HL-60 (cell line): ENCODE data around the gene ZBTB46.
A peak's percentile ranks its signal among the peaks of the same experiment; 100 is the strongest.
"Not testable (repeated sequence)": the region's sequence is repeated elsewhere in the genome, so short reads cannot be mapped to it uniquely, and the experiment has no call there.

Experiments used
- DNase-seq, 2 experiments: peaks; one replicate each; pipeline ENCODE4 v3.0.0-alpha.2; 2010 to 2020; ENCODE audit warnings: low read depth in 1 of 2, low spot score in 1 of 2
- H3K27ac ChIP-seq: fragments of 250-450 bp; sonication (Bioruptor Pico); replicated peaks from 2 replicates; pipeline ENCODE4 v1.5.1; 2020; ENCODE audit warnings: mild to moderate bottlenecking, moderate library complexity
- H3K27me3 ChIP-seq: fragments of 250-450 bp; sonication (Bioruptor Pico); 2 replicates; pipeline ENCODE4 v1.5.1; 2021; ENCODE audit warnings: mild to moderate bottlenecking, moderate library complexity; ENCODE audit not compliant: insufficient read depth, poor library complexity, severe bottlenecking
- H3K4me3 ChIP-seq: replicated peaks from 2 replicates; pipeline ENCODE4 v1.5.1; 2011; ENCODE audit warnings: mild to moderate bottlenecking, control low read depth, low read length; ENCODE audit not compliant: insufficient read depth
- GABPA ChIP-seq: IDR thresholded peaks from 2 replicates; pipeline ENCODE4 v1.6.1; 2012; ENCODE audit warnings: low read depth
- POLR2AphosphoS5 ChIP-seq: IDR thresholded peaks from 2 replicates; pipeline ENCODE4 v1.6.1; 2012; ENCODE audit warnings: low read depth
- SPI1 ChIP-seq: IDR thresholded peaks from 2 replicates; pipeline ENCODE4 v1.6.1; 2012; ENCODE audit warnings: low read depth, mild to moderate bottlenecking, borderline replicate concordance
- TF ChIP-seq, protein P1 (sequence below): IDR thresholded peaks from 2 replicates; pipeline ENCODE4 v1.6.1; 2012; ENCODE audit warnings: low read depth; ENCODE audit not compliant: insufficient replicate concordance
- TF ChIP-seq, protein P2 (sequence below): IDR thresholded peaks from one replicate; pipeline ENCODE4 v1.5.1; 2011; ENCODE audit warnings: low read length, control low read depth, inconsistent platforms; ENCODE audit not compliant: insufficient read depth

ZBTB46 gene

GRCh38 chr20:63733117-63733516, 97.9 kb downstream of the ZBTB46 start:
- Histone ChIP-seq H3K4me3 (no peak overlapping the region), H3K27me3 (no peaks in the 10 kb centered on the region), H3K27ac (no peak overlapping the region)
- DNase-seq = no peak
- TF ChIP-seq POLR2AphosphoS5 = no peak
- TF ChIP-seq, protein P1, sequence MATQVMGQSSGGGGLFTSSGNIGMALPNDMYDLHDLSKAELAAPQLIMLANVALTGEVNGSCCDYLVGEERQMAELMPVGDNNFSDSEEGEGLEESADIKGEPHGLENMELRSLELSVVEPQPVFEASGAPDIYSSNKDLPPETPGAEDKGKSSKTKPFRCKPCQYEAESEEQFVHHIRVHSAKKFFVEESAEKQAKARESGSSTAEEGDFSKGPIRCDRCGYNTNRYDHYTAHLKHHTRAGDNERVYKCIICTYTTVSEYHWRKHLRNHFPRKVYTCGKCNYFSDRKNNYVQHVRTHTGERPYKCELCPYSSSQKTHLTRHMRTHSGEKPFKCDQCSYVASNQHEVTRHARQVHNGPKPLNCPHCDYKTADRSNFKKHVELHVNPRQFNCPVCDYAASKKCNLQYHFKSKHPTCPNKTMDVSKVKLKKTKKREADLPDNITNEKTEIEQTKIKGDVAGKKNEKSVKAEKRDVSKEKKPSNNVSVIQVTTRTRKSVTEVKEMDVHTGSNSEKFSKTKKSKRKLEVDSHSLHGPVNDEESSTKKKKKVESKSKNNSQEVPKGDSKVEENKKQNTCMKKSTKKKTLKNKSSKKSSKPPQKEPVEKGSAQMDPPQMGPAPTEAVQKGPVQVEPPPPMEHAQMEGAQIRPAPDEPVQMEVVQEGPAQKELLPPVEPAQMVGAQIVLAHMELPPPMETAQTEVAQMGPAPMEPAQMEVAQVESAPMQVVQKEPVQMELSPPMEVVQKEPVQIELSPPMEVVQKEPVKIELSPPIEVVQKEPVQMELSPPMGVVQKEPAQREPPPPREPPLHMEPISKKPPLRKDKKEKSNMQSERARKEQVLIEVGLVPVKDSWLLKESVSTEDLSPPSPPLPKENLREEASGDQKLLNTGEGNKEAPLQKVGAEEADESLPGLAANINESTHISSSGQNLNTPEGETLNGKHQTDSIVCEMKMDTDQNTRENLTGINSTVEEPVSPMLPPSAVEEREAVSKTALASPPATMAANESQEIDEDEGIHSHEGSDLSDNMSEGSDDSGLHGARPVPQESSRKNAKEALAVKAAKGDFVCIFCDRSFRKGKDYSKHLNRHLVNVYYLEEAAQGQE = no peak

GRCh38 chr20:63732118-63733095, 98.7 kb downstream of the ZBTB46 start:
- no peak overlapping the region for H3K27ac ChIP-seq
- no peak overlapping the region for H3K4me3 ChIP-seq
- TF ChIP-seq, protein P1 = no peak
- TF ChIP-seq, protein P2, sequence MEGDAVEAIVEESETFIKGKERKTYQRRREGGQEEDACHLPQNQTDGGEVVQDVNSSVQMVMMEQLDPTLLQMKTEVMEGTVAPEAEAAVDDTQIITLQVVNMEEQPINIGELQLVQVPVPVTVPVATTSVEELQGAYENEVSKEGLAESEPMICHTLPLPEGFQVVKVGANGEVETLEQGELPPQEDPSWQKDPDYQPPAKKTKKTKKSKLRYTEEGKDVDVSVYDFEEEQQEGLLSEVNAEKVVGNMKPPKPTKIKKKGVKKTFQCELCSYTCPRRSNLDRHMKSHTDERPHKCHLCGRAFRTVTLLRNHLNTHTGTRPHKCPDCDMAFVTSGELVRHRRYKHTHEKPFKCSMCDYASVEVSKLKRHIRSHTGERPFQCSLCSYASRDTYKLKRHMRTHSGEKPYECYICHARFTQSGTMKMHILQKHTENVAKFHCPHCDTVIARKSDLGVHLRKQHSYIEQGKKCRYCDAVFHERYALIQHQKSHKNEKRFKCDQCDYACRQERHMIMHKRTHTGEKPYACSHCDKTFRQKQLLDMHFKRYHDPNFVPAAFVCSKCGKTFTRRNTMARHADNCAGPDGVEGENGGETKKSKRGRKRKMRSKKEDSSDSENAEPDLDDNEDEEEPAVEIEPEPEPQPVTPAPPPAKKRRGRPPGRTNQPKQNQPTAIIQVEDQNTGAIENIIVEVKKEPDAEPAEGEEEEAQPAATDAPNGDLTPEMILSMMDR = no peak
- TF ChIP-seq SPI1 (no peak), POLR2AphosphoS5 (no peak), GABPA (no peak)
- DNase-seq = no peak
- H3K27me3 ChIP-seq = no peaks in the 10 kb centered on the region

GRCh38 chr20:63731410-63731809, 99.7 kb downstream of the ZBTB46 start:
- Histone ChIP-seq H3K27me3 (no peaks in the 10 kb centered on the region), H3K4me3 (no peak overlapping the region), H3K27ac (peak overlapping the region; percentile 83)
- DNase-seq = no peak
- TF ChIP-seq GABPA = no peak
- TF ChIP-seq POLR2AphosphoS5 = no peak
- no peak for TF ChIP-seq SPI1

- peak overlapping the region; percentile 83 for H3K27ac ChIP-seq
- not testable (repeated sequence) for DNase-seq, H3K27me3 ChIP-seq, H3K4me3 ChIP-seq
Measured at GRCh38 chr20:63730189-63730733, 100.8 kb downstream of the ZBTB46 start.

DNA sequence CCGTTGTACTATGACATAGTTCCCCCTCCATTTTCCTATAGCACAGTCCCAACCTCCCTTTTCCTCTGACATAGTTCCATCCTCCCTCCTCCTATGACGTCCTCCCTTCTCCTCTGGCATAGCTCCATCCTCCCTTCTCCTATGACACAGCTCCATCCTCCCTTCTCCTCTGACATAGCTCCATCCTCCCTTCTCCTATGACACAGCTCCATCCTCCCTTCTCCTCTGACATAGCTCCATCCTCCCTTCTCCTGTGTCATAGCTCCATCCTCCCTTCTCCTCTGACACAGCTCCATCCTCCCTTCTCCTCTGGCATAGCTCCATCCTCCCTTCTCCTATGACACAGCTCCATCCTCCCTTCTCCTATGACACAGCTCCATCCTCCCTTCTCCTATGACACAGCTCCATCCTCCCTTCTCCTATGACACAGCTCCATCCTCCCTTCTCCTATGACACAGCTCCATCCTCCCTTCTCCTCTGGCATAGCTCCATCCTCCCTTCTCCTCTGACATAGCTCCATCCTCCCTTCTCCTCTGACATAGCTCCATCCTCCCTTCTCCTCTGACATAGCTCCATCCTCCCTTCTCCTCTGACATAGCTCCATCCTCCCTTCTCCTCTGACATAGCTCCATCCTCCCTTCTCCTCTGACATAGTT, 108.0 kb downstream of the ZBTB46 start:
- not testable (repeated sequence) for H3K4me3 ChIP-seq, H3K27ac ChIP-seq, H3K27me3 ChIP-seq, DNase-seq
